Lung (tissue), 12 donors: ENCODE measurements around the gene GPATCH4. TPM values are rescaled to one million over a fixed set of nuclear protein-coding genes. Genes with fewer than 3 reads are reported as not detected.

Source experiments
- ATAC-seq: fragments of 200-7000 bp; cut with Tn5 transposase; one replicate; pipeline ENCODE4 v1.9.1; 2020; ENCODE audit warnings: moderate number of reproducible peaks; ENCODE audit not compliant: insufficient read depth, low FRiP score
- DNase-seq, 3 donors: peaks; one replicate each; pipeline ENCODE4 v3.0.0-alpha.2; 2013 to 2017
- H3K27ac ChIP-seq, 2 donors: one replicate each; pipeline ENCODE4 v1.5.1; 2013; ENCODE audit warnings: mild to moderate bottlenecking in 2 of 2, moderate library complexity in 2 of 2, control low read depth in 1 of 2, inconsistent platforms in 1 of 2, low read depth in 1 of 2, low read length in 1 of 2
- H3K27me3 ChIP-seq, 3 donors: one replicate each; pipeline ENCODE4 v1.5.1; 2013; ENCODE audit warnings: low read length in 2 of 3; ENCODE audit not compliant: control insufficient read depth in 3 of 3, insufficient read depth in 3 of 3
- H3K36me3 ChIP-seq, 4 donors: one replicate each; pipeline ENCODE4 v1.5.1; 2013; ENCODE audit warnings: low read length in 4 of 4, mild to moderate bottlenecking in 1 of 4, moderate library complexity in 1 of 4; ENCODE audit not compliant: control insufficient read depth in 4 of 4, insufficient read depth in 4 of 4
- H3K4me1 ChIP-seq, 5 donors: one replicate each; pipeline ENCODE4 v1.5.1; 2013; ENCODE audit warnings: low read length in 5 of 5, mild to moderate bottlenecking in 2 of 5, moderate library complexity in 1 of 5; ENCODE audit not compliant: control insufficient read depth in 5 of 5, insufficient read depth in 5 of 5
- H3K4me3 ChIP-seq: one replicate; pipeline ENCODE4 v1.5.1; 2013; ENCODE audit warnings: mild to moderate bottlenecking, control low read depth, moderate library complexity
- H3K9ac ChIP-seq, 2 donors: one replicate each; pipeline ENCODE4 v1.5.1; 2013; ENCODE audit warnings: low read length in 2 of 2, control low read depth in 1 of 2; ENCODE audit not compliant: insufficient read depth in 1 of 2
- H3K9me3 ChIP-seq, 4 donors: one replicate each; pipeline ENCODE4 v1.5.1; 2013; ENCODE audit warnings: low read length in 3 of 4, mild to moderate bottlenecking in 1 of 4, moderate library complexity in 1 of 4; ENCODE audit not compliant: control insufficient read depth in 4 of 4, insufficient read depth in 3 of 4
- CTCF ChIP-seq: IDR thresholded peaks from 2 replicates; pipeline ENCODE4 v1.5.1; 2012; ENCODE audit warnings: mild to moderate bottlenecking; ENCODE audit errors: control extremely low read depth, extremely low read depth
- WGBS, 2 donors: extraction: QIAGEN DNeasy Blood & Tissue Kit; methylation state at CpG; one replicate each; pipeline ENCODE4 v1.1.7; 2013; 5-methylcytosine and 5-hydroxymethylcytosine counted together
- polyA plus RNA-seq, 2 donors: library from polyadenylated mRNA; stranded (reverse); fragments of 200-250 nt; gene quantifications; one replicate each; pipeline ENCODE4 v1.2.1, GENCODE V29; 2013
- total RNA-seq, 2 donors: library from RNA; depleted of rRNA in 1 of 2; stranded (reverse); fragments of >200 nt in 1 of 2; gene quantifications; one replicate each; pipeline ENCODE4 v1.2.1, GENCODE V29; 2014 to 2021
- donor health status: control.
- donor health status: control.
- donor health status: Bipolar disorder and iron deficiency.
- donor health status: healthy.
- donor health status: DM: yes; HTN: yes; CAD: no.

Gene GPATCH4
- total and polyA plus RNA-seq, 4 donors: 11.9 to 34.3 (median 24.6) TPM

- H3K27me3 ChIP-seq: peaks cover 0 to 2% (median 0%) of the 10 kb centered on the region in 3 donors
- no peaks in the 10 kb centered on the region for H3K36me3 ChIP-seq
- peaks cover 0 to 4% (median 0%) of the 10 kb centered on the region in 5 donors for H3K4me1 ChIP-seq
- TF ChIP-seq CTCF: no peak
- H3K4me3 ChIP-seq: no peak overlapping the region
- no peak overlapping the region for H3K27ac ChIP-seq
- 71 to 79% methylated on average over 4 of the region's 4 CpGs for WGBS, 2 donors
- H3K9ac ChIP-seq: no peak overlapping the region
- H3K9me3 ChIP-seq: no peaks in the 10 kb centered on the region
- DNase-seq: no peak
- no peak for ATAC-seq
Measured at GRCh38 chr1:156586323-156586722, 15.0 kb downstream of the GPATCH4 start.

GRCh38 chr1:156584813-156585212, 16.5 kb downstream of the GPATCH4 start:
- ATAC-seq (no peak), DNase-seq (no peak)
- Histone ChIP-seq H3K4me3 (no peak overlapping the region), H3K9ac (no peak overlapping the region), H3K9me3 (no peaks in the 10 kb centered on the region), H3K4me1 (no peaks in the 10 kb centered on the region), H3K36me3 (no peaks in the 10 kb centered on the region), H3K27ac (no peak overlapping the region), H3K27me3 (peaks cover 0 to 2% (median 0%) of the 10 kb centered on the region in 3 donors)
- TF ChIP-seq CTCF: no peak
- 53 to 79% methylated on average over 11 of the region's 11 CpGs for WGBS, 2 donors

GRCh38 chr1:156583821-156584622, 17.3 kb downstream of the GPATCH4 start:
- H3K4me3 ChIP-seq: no peak overlapping the region
- ATAC-seq: no peak

More at GRCh38 chr1:156583821-156584622, 17.3 kb downstream of the GPATCH4 start:
- no peak overlapping the region for H3K27ac ChIP-seq
- H3K9ac ChIP-seq: no peak overlapping the region
- H3K4me1 ChIP-seq: no peaks in the 10 kb centered on the region
- H3K36me3 ChIP-seq: no peaks in the 10 kb centered on the region
- 55 to 59% methylated on average over 20 of the region's 20 CpGs for WGBS, 2 donors
- peak; percentile 74 to 87 (median 82) for DNase-seq
- peak; percentile 92 for TF ChIP-seq CTCF
- peaks cover 0 to 2% (median 0%) of the 10 kb centered on the region in 3 donors for H3K27me3 ChIP-seq
- H3K9me3 ChIP-seq: no peaks in the 10 kb centered on the region
